Upper lobe of left lung (tissue), 6 donors: ENCODE data around the gene FOXN3. TPM values are rescaled to one million over a fixed set of nuclear protein-coding genes. Genes with fewer than 3 reads are reported as not detected.

Experiments
- ATAC-seq, 2 donors: fragments of 200-7000 bp; cut with Tn5 transposase; one replicate each; pipeline ENCODE4 v1.9.1; 2022; ENCODE audit warnings: mild to moderate bottlenecking in 2 of 2, moderate library complexity in 2 of 2; ENCODE audit not compliant: low FRiP score in 2 of 2
- DNase-seq, 2 donors: peaks; one replicate each; pipeline ENCODE4 v3.0.0-alpha.2; 2019 to 2020
- H3K27ac ChIP-seq, 4 donors: fragments of 200-600 bp; sonication (generic); one replicate each; pipeline ENCODE4 v1.5.1; 2016 to 2019
- H3K27me3 ChIP-seq, 4 donors: fragments of 200-600 bp; sonication (generic); one replicate each; pipeline ENCODE4 v1.5.1; 2017 to 2019
- H3K36me3 ChIP-seq, 4 donors: fragments of 200-600 bp; sonication (generic); one replicate each; pipeline ENCODE4 v1.5.1; 2016 to 2019
- H3K4me1 ChIP-seq, 4 donors: fragments of 200-600 bp; sonication (generic); one replicate each; pipeline ENCODE4 v1.5.1; 2018 to 2019
- H3K4me3 ChIP-seq, 4 donors: fragments of 200-600 bp; sonication (generic); one replicate each; pipeline ENCODE4 v1.5.1; 2017 to 2019; ENCODE audit warnings: mild to moderate bottlenecking in 2 of 4, moderate library complexity in 1 of 4
- H3K9me3 ChIP-seq, 4 donors: fragments of 200-600 bp; sonication (generic); one replicate each; pipeline ENCODE4 v1.5.1; 2018 to 2019
- EP300 ChIP-seq, 4 donors: sonication (generic); formaldehyde crosslinking; IDR thresholded peaks; one replicate each; pipeline ENCODE4 v1.5.1; 2017; ENCODE audit warnings: antibody characterized with exemption in 4 of 4, control low read depth in 2 of 4
- POLR2A ChIP-seq, 4 donors: fragments of 450-650 bp; IDR thresholded peaks; one replicate each; pipeline ENCODE4 v1.5.1; 2016 to 2017; ENCODE audit warnings: antibody characterized with exemption in 4 of 4, mild to moderate bottlenecking in 2 of 4
- POLR2AphosphoS5 ChIP-seq, 2 donors: sonication (generic); formaldehyde crosslinking; IDR thresholded peaks; one replicate each; pipeline ENCODE4 v1.5.1; 2017; ENCODE audit warnings: antibody characterized with exemption in 2 of 2
- WGBS, 2 donors: methylation state at CpG; one replicate each; pipeline ENCODE4 v1.1.5; 2017 to 2018; 5-methylcytosine and 5-hydroxymethylcytosine counted together
- total RNA-seq, 6 donors: library from RNA; depleted of rRNA in 4 of 6; stranded (reverse); fragments of >200 nt in 4 of 6; gene quantifications; one replicate each; pipeline versions ENCODE4 v1.1.0 to v1.2.1, GENCODE V29; 2016 to 2021
- TF ChIP-seq, protein P1 (sequence below), 6 experiments: fragments of 450-650 bp in 4 of 6; fragments of 200-600 bp in 2 of 6; sonication (generic) in 2 of 6; IDR thresholded peaks; one replicate each; pipeline ENCODE4 v1.5.1; 2016 to 2019; ENCODE audit warnings: antibody characterized with exemption in 6 of 6
- donor health status: DM: no; HTN: no; CAD: no; lungs with moderate emphysema.
- donor health status: DM: no; HTN: yes; CAD: no; lungs with severe emphysema.

The FOXN3 gene
- total RNA-seq, 6 donors from 2014 or later, result 63.4 to 115 (median 77.2) TPM

GRCh38 chr14:89457007-89457406, 40.0 kb upstream of the FOXN3 start:
- TF ChIP-seq POLR2AphosphoS5 (IDR thresholded peaks at IDR 0.05), result no peak
- TF ChIP-seq, protein P1, sequence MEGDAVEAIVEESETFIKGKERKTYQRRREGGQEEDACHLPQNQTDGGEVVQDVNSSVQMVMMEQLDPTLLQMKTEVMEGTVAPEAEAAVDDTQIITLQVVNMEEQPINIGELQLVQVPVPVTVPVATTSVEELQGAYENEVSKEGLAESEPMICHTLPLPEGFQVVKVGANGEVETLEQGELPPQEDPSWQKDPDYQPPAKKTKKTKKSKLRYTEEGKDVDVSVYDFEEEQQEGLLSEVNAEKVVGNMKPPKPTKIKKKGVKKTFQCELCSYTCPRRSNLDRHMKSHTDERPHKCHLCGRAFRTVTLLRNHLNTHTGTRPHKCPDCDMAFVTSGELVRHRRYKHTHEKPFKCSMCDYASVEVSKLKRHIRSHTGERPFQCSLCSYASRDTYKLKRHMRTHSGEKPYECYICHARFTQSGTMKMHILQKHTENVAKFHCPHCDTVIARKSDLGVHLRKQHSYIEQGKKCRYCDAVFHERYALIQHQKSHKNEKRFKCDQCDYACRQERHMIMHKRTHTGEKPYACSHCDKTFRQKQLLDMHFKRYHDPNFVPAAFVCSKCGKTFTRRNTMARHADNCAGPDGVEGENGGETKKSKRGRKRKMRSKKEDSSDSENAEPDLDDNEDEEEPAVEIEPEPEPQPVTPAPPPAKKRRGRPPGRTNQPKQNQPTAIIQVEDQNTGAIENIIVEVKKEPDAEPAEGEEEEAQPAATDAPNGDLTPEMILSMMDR (IDR thresholded peaks at IDR 0.05), result no peak
- TF ChIP-seq EP300 (IDR thresholded peaks at IDR 0.05), result no peak
- no peak for TF ChIP-seq POLR2A (IDR thresholded peaks at IDR 0.05)
- H3K36me3 ChIP-seq, result no peaks in the 10 kb centered on the region
- ATAC-seq, result no peak
- DNase-seq, result no peak
- no peaks in the 10 kb centered on the region for H3K9me3 ChIP-seq
- H3K4me1 ChIP-seq, result peaks cover 0 to 17% (median 6%) of the 10 kb centered on the region in 4 donors
- no peaks in the 10 kb centered on the region for H3K27me3 ChIP-seq
- H3K4me3 ChIP-seq, result no peak overlapping the region
- 93 to 94% methylated on average over 5 of the region's 5 CpGs for WGBS, 2 donors
- H3K27ac ChIP-seq, result no peak overlapping the region

DNA sequence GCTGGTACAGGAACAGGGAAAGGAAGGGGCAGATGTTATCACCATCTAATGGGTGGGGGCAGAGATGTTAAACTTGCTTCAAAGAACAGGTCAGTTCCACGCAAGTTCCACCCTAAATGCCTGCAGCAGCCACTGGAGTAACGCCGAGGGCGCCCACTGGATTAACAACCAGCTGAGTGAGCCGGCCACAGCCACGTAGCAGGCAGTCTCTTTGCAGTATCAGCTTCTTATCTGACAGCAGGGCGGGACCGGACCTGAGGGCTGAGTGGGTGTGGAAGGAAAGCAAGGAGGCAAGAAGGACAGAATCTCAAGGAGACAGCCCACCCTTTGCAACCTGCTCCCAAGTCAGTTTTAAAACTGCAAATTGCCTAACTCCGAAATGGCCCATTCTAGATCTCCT, 38.4 kb upstream of the FOXN3 start:
- no peak for ATAC-seq
- WGBS, 2 donors, result 47 to 49% methylated on average over 5 to 9 of the region's 9 CpGs
- Histone ChIP-seq H3K9me3 (no peaks in the 10 kb centered on the region), H3K4me3 (no peak overlapping the region), H3K27me3 (no peaks in the 10 kb centered on the region), H3K27ac (no peak overlapping the region), H3K4me1 (peaks cover 0 to 17% (median 6%) of the 10 kb centered on the region in 4 donors), H3K36me3 (no peaks in the 10 kb centered on the region)
- TF ChIP-seq POLR2AphosphoS5 (IDR thresholded peaks at IDR 0.05) (no peak), EP300 (IDR thresholded peaks at IDR 0.05) (no peak), POLR2A (IDR thresholded peaks at IDR 0.05) (no peak)
- TF ChIP-seq, protein P1 (IDR thresholded peaks at IDR 0.05), result no peak
- DNase-seq, result no peak

- Histone ChIP-seq H3K4me1 (peaks cover 0 to 15% (median 6%) of the 10 kb centered on the region in 4 donors), H3K4me3 (no peak overlapping the region), H3K27me3 (no peaks in the 10 kb centered on the region), H3K27ac (no peak overlapping the region), H3K9me3 (no peaks in the 10 kb centered on the region), H3K36me3 (no peaks in the 10 kb centered on the region)
- TF ChIP-seq EP300 (IDR thresholded peaks at IDR 0.05), result no peak
- TF ChIP-seq POLR2A (IDR thresholded peaks at IDR 0.05), result no peak
- WGBS, 2 donors, result 85 to 87% methylated on average over 10 of the region's 10 CpGs
- ATAC-seq (no peak), DNase-seq (no peak)
Observed at GRCh38 chr14:89454996-89455395, 38.0 kb upstream of the FOXN3 start.

GRCh38 chr14:89452281-89452680, 35.2 kb upstream of the FOXN3 start:
- Histone ChIP-seq H3K4me1 (peaks cover 0 to 6% (median 1%) of the 10 kb centered on the region in 4 donors), H3K9me3 (no peaks in the 10 kb centered on the region), H3K36me3 (no peaks in the 10 kb centered on the region), H3K4me3 (no peak overlapping the region), H3K27me3 (no peaks in the 10 kb centered on the region), H3K27ac (no peak overlapping the region)
- DNase-seq (no peak), ATAC-seq (no peak)
- 93 to 97% methylated on average over 6 to 9 of the region's 9 CpGs for WGBS, 2 donors
- TF ChIP-seq POLR2A (IDR thresholded peaks at IDR 0.05), result no peak
- TF ChIP-seq POLR2AphosphoS5 (IDR thresholded peaks at IDR 0.05), result no peak
- TF ChIP-seq, protein P1 (IDR thresholded peaks at IDR 0.05), result no peak
- TF ChIP-seq EP300 (IDR thresholded peaks at IDR 0.05), result no peak

- Histone ChIP-seq H3K36me3 (no peaks in the 10 kb centered on the region), H3K9me3 (no peaks in the 10 kb centered on the region), H3K4me3 (no peak overlapping the region), H3K4me1 (peaks cover 0 to 6% (median 1%) of the 10 kb centered on the region in 4 donors), H3K27me3 (no peaks in the 10 kb centered on the region), H3K27ac (no peak overlapping the region)
- DNase-seq (no peak), ATAC-seq (no peak)
- WGBS, 2 donors, result 93 to 94% methylated on average over 9 of the region's 9 CpGs
- TF ChIP-seq POLR2A (IDR thresholded peaks at IDR 0.05), result no peak
- TF ChIP-seq, protein P1 (IDR thresholded peaks at IDR 0.05), result no peak
- no peak for TF ChIP-seq POLR2AphosphoS5 (IDR thresholded peaks at IDR 0.05)
- TF ChIP-seq EP300 (IDR thresholded peaks at IDR 0.05), result no peak
Observed at GRCh38 chr14:89451229-89451628, 34.2 kb upstream of the FOXN3 start.
